ENCODE data around the gene RBM19.

DNA sequence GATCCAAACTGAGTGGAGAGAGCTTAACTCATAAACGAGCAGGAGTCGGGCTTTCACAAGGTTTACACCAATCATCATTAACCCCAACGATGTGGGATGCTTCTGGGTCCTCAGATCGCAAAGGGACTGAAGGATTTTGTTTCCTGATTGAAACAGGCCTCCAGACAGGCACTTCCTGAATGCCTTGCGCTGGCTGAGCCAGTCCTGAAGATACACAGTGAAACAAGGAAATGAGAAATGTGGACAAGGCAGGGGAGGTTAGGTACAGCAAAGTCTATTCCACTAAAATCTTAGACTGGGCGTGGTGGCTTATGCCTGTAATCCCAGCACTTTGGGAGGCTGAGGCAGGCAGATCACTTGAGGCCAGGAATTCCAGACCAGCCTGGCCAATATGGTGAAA is 30.7 kb downstream of the RBM19 start:
- TF ChIP-seq CTCF (IDR thresholded peaks at IDR 0.05; ENCODE audit: low read depth, low read length, poor library complexity, severe bottlenecking) (no peak), EZH2phosphoT487 (IDR thresholded peaks at IDR 0.05; ENCODE audit: borderline replicate concordance, low read length) (no peak)
